Mesodermal cell (in vitro differentiated cells): ENCODE measurements around the gene CCDC137.
A peak's percentile ranks its signal among the peaks of the same experiment; 100 is the strongest.

Source experiments
- H3K27ac ChIP-seq: 2 replicates; pipeline ENCODE4 v1.7.0; 2013; ENCODE audit warnings: mild to moderate bottlenecking, low read depth, low read length, moderate library complexity; ENCODE audit not compliant: severe bottlenecking
- H3K36me3 ChIP-seq: 2 replicates; pipeline ENCODE4 v1.7.1; 2013; ENCODE audit warnings: mild to moderate bottlenecking, low read length, moderate library complexity; ENCODE audit not compliant: control insufficient read depth, insufficient read depth
- H3K4me1 ChIP-seq: one replicate; pipeline ENCODE4 v1.7.1; 2013; ENCODE audit warnings: mild to moderate bottlenecking, low read length; ENCODE audit not compliant: insufficient read depth, control insufficient read depth, poor library complexity, severe bottlenecking
- H3K4me3 ChIP-seq: 2 replicates; pipeline ENCODE4 v1.7.0; 2013; ENCODE audit warnings: low read length, control low read depth, mild to moderate bottlenecking; ENCODE audit not compliant: insufficient read depth, poor library complexity, severe bottlenecking; ENCODE audit errors: extremely low read depth
- H3K9me3 ChIP-seq: 2 replicates; pipeline ENCODE4 v1.7.1; 2013; ENCODE audit warnings: mild to moderate bottlenecking, low read length, moderate library complexity; ENCODE audit not compliant: control insufficient read depth
- WGBS, 2 experiments: methylation state at CpG; one replicate each; pipeline ENCODE4 v1.1.5; 2013; ENCODE audit warnings: missing lambda C conversion rate in 2 of 2; ENCODE audit not compliant: insufficient coverage in 2 of 2; 5-methylcytosine and 5-hydroxymethylcytosine counted together

The CCDC137 gene

DNA sequence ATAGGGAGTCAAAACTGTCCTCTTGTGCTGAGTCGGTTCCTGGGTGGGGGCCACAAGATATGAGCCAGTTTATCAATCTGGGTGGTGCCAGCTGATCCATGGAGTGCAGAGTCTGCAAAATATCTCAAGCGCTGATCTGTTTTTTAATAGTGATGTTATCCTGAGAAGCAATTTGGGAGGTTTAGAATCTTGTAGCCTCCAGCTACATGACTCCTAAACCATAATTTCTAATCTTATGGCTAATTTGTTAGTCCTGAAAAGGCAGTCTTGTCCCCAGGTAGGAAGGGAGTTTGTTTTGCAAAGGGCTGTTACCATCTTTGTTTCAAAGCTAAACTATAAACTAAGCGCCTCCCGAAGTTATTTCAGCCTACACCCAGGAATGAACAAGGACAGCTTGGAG, 27.9 kb upstream of the CCDC137 start:
- no peaks in the 10 kb centered on the region for H3K9me3 ChIP-seq
- 69 to 100% methylated on average over 1 of the region's 4 CpGs for WGBS, 2 experiments
- peaks cover 22% of the 10 kb centered on the region for H3K4me1 ChIP-seq
- no peak overlapping the region for H3K27ac ChIP-seq
- peaks cover 16% of the 10 kb centered on the region for H3K36me3 ChIP-seq
- no peak overlapping the region for H3K4me3 ChIP-seq

GRCh38 chr17:81640011-81640410, 26.5 kb upstream of the CCDC137 start:
- no peak overlapping the region for H3K4me3 ChIP-seq
- 97 to 100% methylated on average over 2 to 6 of the region's 9 CpGs for WGBS, 2 experiments
- H3K36me3 ChIP-seq = peaks cover 6% of the 10 kb centered on the region
- peaks cover 20% of the 10 kb centered on the region for H3K4me1 ChIP-seq
- no peak overlapping the region for H3K27ac ChIP-seq
- no peaks in the 10 kb centered on the region for H3K9me3 ChIP-seq

- H3K9me3 ChIP-seq = no peaks in the 10 kb centered on the region
- H3K4me3 ChIP-seq = no peak overlapping the region
- no peaks in the 10 kb centered on the region for H3K36me3 ChIP-seq
- 89 to 91% methylated on average over 11 of the region's 17 CpGs for WGBS, 2 experiments
- peak overlapping the region; percentile 53 for H3K27ac ChIP-seq
- peaks cover 14% of the 10 kb centered on the region for H3K4me1 ChIP-seq
Observed at GRCh38 chr17:81641825-81642489, 24.6 kb upstream of the CCDC137 start.

GRCh38 chr17:81644496-81644895, 22.0 kb upstream of the CCDC137 start:
- Histone ChIP-seq H3K4me3 (no peak overlapping the region), H3K9me3 (no peaks in the 10 kb centered on the region), H3K27ac (no peak overlapping the region), H3K4me1 (peaks cover 11% of the 10 kb centered on the region), H3K36me3 (no peaks in the 10 kb centered on the region)
- WGBS, 2 experiments = 95 to 99% methylated on average over 14 of the region's 15 CpGs

GRCh38 chr17:81644976-81645952, 21.3 kb upstream of the CCDC137 start:
- H3K9me3 ChIP-seq = no peaks in the 10 kb centered on the region

GRCh38 chr17:81646869-81647600, 19.5 kb upstream of the CCDC137 start:
- no peaks in the 10 kb centered on the region for H3K36me3 ChIP-seq
- H3K4me3 ChIP-seq = no peak overlapping the region
- no peak overlapping the region for H3K27ac ChIP-seq
- WGBS, 2 experiments = 84 to 86% methylated on average over 4 to 7 of the region's 12 CpGs
- no peaks in the 10 kb centered on the region for H3K9me3 ChIP-seq
- peaks cover 8% of the 10 kb centered on the region for H3K4me1 ChIP-seq

More at GRCh38 chr17:81644976-81645952, 21.3 kb upstream of the CCDC137 start:
- Histone ChIP-seq H3K4me1 (peaks cover 11% of the 10 kb centered on the region), H3K4me3 (no peak overlapping the region), H3K36me3 (no peaks in the 10 kb centered on the region), H3K27ac (no peak overlapping the region)
- WGBS, 2 experiments = 91 to 97% methylated on average over 21 to 26 of the region's 29 CpGs

DNA sequence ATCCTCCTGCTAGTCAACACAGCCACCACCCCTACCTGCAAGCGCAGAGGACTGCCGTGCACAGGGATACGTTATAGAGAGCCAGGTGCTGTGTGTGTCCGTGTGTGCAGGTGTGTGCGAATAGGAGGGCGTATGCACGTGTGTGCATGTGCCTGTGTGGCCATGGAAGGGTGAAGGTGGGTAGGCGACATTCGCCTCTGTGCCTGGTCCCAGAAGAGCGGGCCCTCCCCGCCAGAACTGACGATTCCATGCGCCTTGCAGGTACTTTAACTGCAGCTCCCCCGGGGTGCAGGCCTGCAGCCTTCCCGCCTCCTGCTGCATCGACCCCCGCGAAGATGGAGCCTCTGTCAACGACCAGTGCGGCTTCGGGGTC, 18.9 kb upstream of the CCDC137 start:
- Histone ChIP-seq H3K4me3 (no peak overlapping the region), H3K36me3 (no peaks in the 10 kb centered on the region), H3K27ac (no peak overlapping the region), H3K4me1 (peaks cover 2% of the 10 kb centered on the region), H3K9me3 (no peaks in the 10 kb centered on the region)
- WGBS, 2 experiments = 37 to 38% methylated on average over 15 to 18 of the region's 21 CpGs

DNA sequence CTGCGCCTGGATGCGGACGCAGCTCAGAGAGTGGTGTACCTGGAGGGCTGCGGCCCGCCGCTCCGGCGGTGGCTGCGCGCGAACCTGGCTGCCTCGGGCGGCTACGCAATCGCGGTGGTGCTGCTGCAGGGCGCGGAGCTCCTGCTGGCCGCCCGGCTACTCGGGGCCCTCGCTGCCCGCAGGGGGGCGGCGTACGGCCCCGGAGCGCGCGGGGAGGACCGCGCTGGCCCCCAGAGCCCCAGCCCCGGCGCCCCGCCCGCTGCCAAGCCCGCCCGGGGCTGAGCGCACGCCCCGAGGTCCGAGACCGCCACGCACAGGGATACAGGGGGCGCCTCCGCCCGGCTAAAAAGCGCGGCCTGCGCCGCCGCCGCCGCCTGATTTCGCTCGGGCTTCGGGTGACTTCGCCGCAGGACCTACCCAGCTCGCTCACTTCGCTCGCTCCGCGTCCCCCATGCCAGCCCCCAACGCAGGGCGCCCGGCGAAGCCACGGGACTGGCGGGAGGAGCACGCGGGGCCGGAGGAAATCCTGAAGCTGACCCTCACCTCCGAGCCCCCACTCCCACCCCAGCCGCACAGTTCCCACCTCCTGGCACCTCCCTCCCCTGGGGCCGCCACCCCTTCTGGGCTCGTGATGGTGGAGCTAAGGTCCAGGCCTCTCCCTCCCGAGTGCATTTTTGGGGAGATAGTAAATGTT, 18.4 kb upstream of the CCDC137 start:
- no peaks in the 10 kb centered on the region for H3K4me1 ChIP-seq
- WGBS, 2 experiments = 4 to 9% methylated on average over 40 to 57 of the region's 78 CpGs
- H3K36me3 ChIP-seq = no peaks in the 10 kb centered on the region
- H3K27ac ChIP-seq = no peak overlapping the region
- no peaks in the 10 kb centered on the region for H3K9me3 ChIP-seq
- peak overlapping the region; percentile 5 for H3K4me3 ChIP-seq

DNA sequence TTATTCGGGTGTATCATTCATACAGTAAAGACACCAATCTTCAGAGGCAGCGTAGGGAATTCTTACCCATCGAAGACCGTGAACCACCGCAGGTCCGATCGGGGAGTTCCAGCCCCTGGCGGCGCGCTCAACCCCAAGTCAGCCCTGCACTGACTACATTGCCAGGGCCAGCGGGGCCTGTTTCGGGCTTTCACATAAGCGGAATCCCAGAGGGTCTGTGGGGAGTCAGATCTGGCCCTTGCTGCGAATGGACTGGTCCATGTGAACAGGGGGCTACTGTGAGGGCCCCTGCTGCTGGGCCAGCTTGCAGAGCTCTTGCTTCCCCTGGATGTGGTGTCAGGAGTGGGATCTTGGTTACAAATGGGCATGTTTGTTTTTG, 17.8 kb upstream of the CCDC137 start:
- Histone ChIP-seq H3K36me3 (no peaks in the 10 kb centered on the region), H3K4me3 (no peak overlapping the region), H3K9me3 (no peaks in the 10 kb centered on the region), H3K4me1 (no peaks in the 10 kb centered on the region), H3K27ac (no peak overlapping the region)
- 81 to 83% methylated on average over 12 to 13 of the region's 14 CpGs for WGBS, 2 experiments

DNA sequence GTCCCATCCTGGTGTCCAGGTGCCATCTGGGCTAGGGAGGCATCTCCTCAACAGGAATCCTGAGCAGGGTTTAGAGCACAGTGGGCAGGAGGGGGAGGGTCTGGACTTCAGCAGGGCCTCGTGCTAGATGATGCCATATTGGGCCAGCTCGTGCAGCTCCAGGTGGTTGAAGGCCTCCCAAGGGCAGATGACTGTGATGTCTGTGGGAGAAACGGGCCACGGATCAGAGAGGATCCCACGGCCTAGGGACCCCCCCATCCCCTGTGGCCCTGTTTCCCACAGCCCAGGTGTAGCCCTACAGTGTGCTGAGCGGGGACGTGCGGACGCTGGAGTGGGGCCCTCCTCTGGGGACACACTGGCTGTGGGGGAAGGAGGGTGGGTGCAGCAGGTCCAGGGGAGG, 15.6 kb upstream of the CCDC137 start:
- Histone ChIP-seq H3K27ac (no peak overlapping the region), H3K9me3 (no peaks in the 10 kb centered on the region), H3K36me3 (no peaks in the 10 kb centered on the region), H3K4me3 (no peak overlapping the region), H3K4me1 (no peaks in the 10 kb centered on the region)
- WGBS, 2 experiments = 80 to 83% methylated on average over 1 of the region's 9 CpGs
